SK-N-SH (cell line): ENCODE measurements around the gene ZEB2. TPM values are rescaled to one million over a fixed set of nuclear protein-coding genes. Genes with fewer than 3 reads are reported as not detected.

Experiments used
- CTCF ChIA-PET: fragments of 300-600, 350-600 bp; formaldehyde crosslinking; extraction: SDS; loops from one replicate; lab custom pipeline; 2021; lab: Yijun Ruan, JAX
- POLR2A ChIA-PET: fragments of 350-600 bp; sonication (Branson Sonifier 250); formaldehyde crosslinking; extraction: SDS; loops from one replicate; lab custom pipeline; 2020; ENCODE audit warnings: antibody characterized with exemption, inconsistent platforms; lab: Yijun Ruan, JAX
- DNase-seq: peaks from one replicate; pipeline ENCODE4 v3.0.0; 2012
- H2AFZ ChIP-seq: fragments of 200-600 bp; sonication (generic); 2 replicates; pipeline ENCODE4 v1.8.1; 2016; ENCODE audit warnings: antibody characterized with exemption, mild to moderate bottlenecking, low read depth
- H3F3A ChIP-seq: fragments of 200-600 bp; sonication (generic); replicated peaks from 2 replicates; pipeline ENCODE3; 2016; ENCODE audit warnings: antibody characterized with exemption, mild to moderate bottlenecking; ENCODE audit not compliant: insufficient read depth
- H3K27ac ChIP-seq, 2 experiments: fragments of 200-500 bp in 1 of 2; fragments of 200-600 bp in 1 of 2; sonication (Bioruptor generic) in 1 of 2; sonication (generic), shearing (Covaris generic) in 1 of 2; 2 replicates each; pipeline versions ENCODE4 v1.5.1 to v1.6.1; 2014 to 2016; ENCODE audit warnings: low read depth in 2 of 2, inconsistent platforms in 1 of 2, low read length in 1 of 2, mild to moderate bottlenecking in 1 of 2, mixed read lengths in 1 of 2
- H3K27me3 ChIP-seq: fragments of 200-600 bp; sonication (generic), shearing (Covaris generic); 2 replicates; pipeline ENCODE4 v1.6.1; 2016; ENCODE audit warnings: mixed run types; ENCODE audit not compliant: insufficient read depth
- H3K36me3 ChIP-seq, 2 experiments: fragments of 200-500 bp in 1 of 2; fragments of 200-600 bp in 1 of 2; sonication (Bioruptor generic) in 1 of 2; sonication (generic) in 1 of 2; replicated peaks in 1 of 2; 2 replicates each; pipeline versions ENCODE3 to v1.5.1; 2014 to 2016; ENCODE audit warnings: low read length in 1 of 2, mild to moderate bottlenecking in 1 of 2; ENCODE audit not compliant: insufficient read depth in 2 of 2, control insufficient read depth in 1 of 2
- H3K4me1 ChIP-seq, 2 experiments: fragments of 200-500 bp in 1 of 2; fragments of 200-600 bp in 1 of 2; sonication (Bioruptor generic) in 1 of 2; sonication (generic), shearing (Covaris generic) in 1 of 2; 2 replicates each; pipeline versions ENCODE4 v1.5.1 to v1.6.1; 2014 to 2016; ENCODE audit warnings: low read depth in 1 of 2, low read length in 1 of 2, mixed run types in 1 of 2; ENCODE audit not compliant: insufficient read depth in 2 of 2, control insufficient read depth in 1 of 2
- H3K4me2 ChIP-seq: fragments of 200-600 bp; sonication (generic), shearing (Covaris generic); 2 replicates; pipeline ENCODE4 v1.6.1; 2017; ENCODE audit warnings: mixed run types
- H3K4me3 ChIP-seq, 2 experiments: fragments of 200-500 bp in 1 of 2; fragments of 200-600 bp in 1 of 2; sonication (Bioruptor generic) in 1 of 2; sonication (generic), shearing (Covaris generic) in 1 of 2; 2 replicates each; pipeline versions ENCODE4 v1.5.1 to v1.8.1; 2014 to 2016; ENCODE audit warnings: low read depth in 2 of 2, inconsistent platforms in 1 of 2, low read length in 1 of 2, mild to moderate bottlenecking in 1 of 2, mixed read lengths in 1 of 2, moderate library complexity in 1 of 2
- H3K79me2 ChIP-seq: fragments of 200-600 bp; sonication (generic); 2 replicates; pipeline ENCODE4 v1.8.1; 2017; ENCODE audit warnings: mild to moderate bottlenecking; ENCODE audit not compliant: insufficient read depth
- H3K9ac ChIP-seq: fragments of 200-600 bp; sonication (generic); 2 replicates; pipeline ENCODE4 v1.6.1; 2017; ENCODE audit warnings: mixed run types
- H3K9me2 ChIP-seq: fragments of 200-600 bp; sonication (generic); 2 replicates; pipeline ENCODE4 v1.6.1; 2017; ENCODE audit warnings: mixed run types
- H3K9me3 ChIP-seq: fragments of 200-600 bp; sonication (generic); 2 replicates; pipeline ENCODE4 v1.6.1; 2017; ENCODE audit warnings: mixed run types, mild to moderate bottlenecking, moderate library complexity
- H4K20me1 ChIP-seq: fragments of 200-600 bp; sonication (generic); 2 replicates; pipeline ENCODE4 v1.6.1; 2017; ENCODE audit warnings: mild to moderate bottlenecking, mixed run types; ENCODE audit not compliant: insufficient read depth
- EZH2phosphoT487 ChIP-seq: fragments of 200-600 bp; sonication (generic); IDR thresholded peaks from 2 replicates; pipeline ENCODE4 v1.6.1; 2017; ENCODE audit warnings: low read depth, mixed run types, mild to moderate bottlenecking, antibody characterized with exemption, moderate library complexity, borderline replicate concordance
- FOSL2 ChIP-seq: IDR thresholded peaks from 2 replicates; pipeline ENCODE4 v1.4.0; 2012; ENCODE audit warnings: low read depth, mild to moderate bottlenecking, moderate library complexity, borderline replicate concordance
- FOXJ3 ChIP-seq: sonication (generic); formaldehyde crosslinking; IDR thresholded peaks from 2 replicates; pipeline ENCODE4 v1.5.1; 2020; ENCODE audit warnings: mild to moderate bottlenecking, missing genetic modification reagents
- GABPA ChIP-seq: IDR thresholded peaks from 2 replicates; pipeline ENCODE4 v1.4.0; 2012; ENCODE audit warnings: low read depth, mild to moderate bottlenecking
- MEF2A ChIP-seq: IDR thresholded peaks from 2 replicates; pipeline ENCODE4 v1.4.0; 2012; ENCODE audit warnings: low read depth, borderline replicate concordance
- MXI1 ChIP-seq: IDR thresholded peaks from 2 replicates; pipeline ENCODE4 v1.6.1; 2012; ENCODE audit warnings: mild to moderate bottlenecking, low read depth, low read length, improper control_type of control experiment
- NFIC ChIP-seq: IDR thresholded peaks from 2 replicates; pipeline ENCODE4 v1.4.0; 2012; ENCODE audit warnings: borderline replicate concordance
- NRF1 ChIP-seq: IDR thresholded peaks from 2 replicates; pipeline ENCODE4 v1.6.1; 2012; ENCODE audit warnings: low read depth, mild to moderate bottlenecking, low read length
- RCOR1 ChIP-seq: fragments of 150-350 bp; IDR thresholded peaks from 2 replicates; pipeline ENCODE4 v1.6.1; 2017; ENCODE audit warnings: antibody characterized with exemption, low read length
- SMC3 ChIP-seq: IDR thresholded peaks from 2 replicates; pipeline ENCODE4 v1.6.1; 2012; ENCODE audit warnings: low read depth, low read length, improper control_type of control experiment
- TEAD4 ChIP-seq: IDR thresholded peaks from 2 replicates; pipeline ENCODE4 v1.4.0; 2012; ENCODE audit warnings: mild to moderate bottlenecking, borderline replicate concordance; ENCODE audit not compliant: insufficient read depth
- YY1 ChIP-seq: IDR thresholded peaks from 2 replicates; pipeline ENCODE4 v1.4.0; 2012; ENCODE audit warnings: low read depth, mild to moderate bottlenecking
- WGBS: methylation state at CpG from one replicate; pipeline ENCODE4 v1.1.6; 2017; ENCODE audit warnings: low lambda C conversion rate; 5-methylcytosine and 5-hydroxymethylcytosine counted together
- polyA plus RNA-seq, 3 experiments: library from polyadenylated mRNA; depleted of rRNA; stranded (reverse); fragments of >200 nt; gene quantifications; 2 replicates each; pipeline ENCODE4 v1.2.3, GENCODE V29; 2012
- TF ChIP-seq, protein P1 (sequence below): fragments of 150-350 bp; IDR thresholded peaks from 2 replicates; pipeline ENCODE4 v1.6.1; 2016; ENCODE audit warnings: mild to moderate bottlenecking, low read depth, low read length
- TF ChIP-seq, protein P2 (sequence below): IDR thresholded peaks from 2 replicates; pipeline ENCODE4 v1.4.0; 2012; ENCODE audit warnings: low read depth, borderline replicate concordance
- TF ChIP-seq, protein P3 (sequence below): fragments of 150-350 bp; IDR thresholded peaks from 2 replicates; pipeline ENCODE4 v1.6.1; 2017; ENCODE audit warnings: antibody characterized with exemption, low read length, low read depth, borderline replicate concordance
- TF ChIP-seq, protein P4 (sequence below): IDR thresholded peaks from 2 replicates; pipeline ENCODE4 v1.4.0; 2012; ENCODE audit warnings: low read depth
- TF ChIP-seq, protein P5 (sequence below): IDR thresholded peaks from 2 replicates; pipeline ENCODE4 v1.4.0; 2012; ENCODE audit warnings: low read depth, borderline replicate concordance

Gene ZEB2
- polyA plus RNA-seq, 1 of the 3 experiments (the other 2 are of a cell fraction) = 16.3 TPM

DNA sequence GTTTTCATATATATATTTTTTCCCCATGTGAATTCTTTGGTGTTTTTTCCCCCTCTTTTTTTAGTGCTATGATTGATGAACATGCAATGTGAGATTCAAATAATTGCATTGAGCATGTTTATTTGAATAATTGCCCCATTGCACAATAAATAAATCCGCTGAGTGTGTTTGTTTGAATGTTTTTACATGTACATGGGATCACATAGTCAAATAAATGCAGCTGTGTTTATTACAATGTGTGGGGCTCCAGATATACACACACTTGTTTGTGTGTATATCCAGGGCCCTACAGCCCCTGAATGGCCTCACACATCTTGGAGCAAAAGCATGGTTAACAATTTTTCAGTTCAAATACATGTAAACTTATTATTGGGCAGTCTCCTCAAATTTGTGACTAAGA lies 134.5 kb downstream of the ZEB2 start:
- CTCF ChIA-PET = no interaction called here
- 83% methylated on average over 1 of the region's 1 CpG for WGBS
- no peaks in the 10 kb centered on the region for H3K9me3 ChIP-seq

More for the DNA sequence above, 134.5 kb downstream of the ZEB2 start:
- Histone ChIP-seq H3K27ac (no peak overlapping the region), H3K4me1 (no peaks in the 10 kb centered on the region), H3F3A (peaks cover 5% of the 10 kb centered on the region), H3K27me3 (no peaks in the 10 kb centered on the region), H3K9me2 (no peaks in the 10 kb centered on the region), H3K9ac (no peak overlapping the region), H4K20me1 (no peaks in the 10 kb centered on the region), H3K79me2 (no peaks in the 10 kb centered on the region), H2AFZ (no peak overlapping the region), H3K4me3 (no peak overlapping the region), H3K36me3 (peaks cover 22 to 57% of the 10 kb centered on the region in 2 experiments), H3K4me2 (no peak overlapping the region)
- POLR2A ChIA-PET = no interaction called here
- no peak for DNase-seq
- TF ChIP-seq, protein P1, sequence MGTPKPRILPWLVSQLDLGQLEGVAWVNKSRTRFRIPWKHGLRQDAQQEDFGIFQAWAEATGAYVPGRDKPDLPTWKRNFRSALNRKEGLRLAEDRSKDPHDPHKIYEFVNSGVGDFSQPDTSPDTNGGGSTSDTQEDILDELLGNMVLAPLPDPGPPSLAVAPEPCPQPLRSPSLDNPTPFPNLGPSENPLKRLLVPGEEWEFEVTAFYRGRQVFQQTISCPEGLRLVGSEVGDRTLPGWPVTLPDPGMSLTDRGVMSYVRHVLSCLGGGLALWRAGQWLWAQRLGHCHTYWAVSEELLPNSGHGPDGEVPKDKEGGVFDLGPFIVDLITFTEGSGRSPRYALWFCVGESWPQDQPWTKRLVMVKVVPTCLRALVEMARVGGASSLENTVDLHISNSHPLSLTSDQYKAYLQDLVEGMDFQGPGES = no peak
- TF ChIP-seq FOSL2 = no peak
- no peak for TF ChIP-seq RCOR1
- TF ChIP-seq, protein P2, sequence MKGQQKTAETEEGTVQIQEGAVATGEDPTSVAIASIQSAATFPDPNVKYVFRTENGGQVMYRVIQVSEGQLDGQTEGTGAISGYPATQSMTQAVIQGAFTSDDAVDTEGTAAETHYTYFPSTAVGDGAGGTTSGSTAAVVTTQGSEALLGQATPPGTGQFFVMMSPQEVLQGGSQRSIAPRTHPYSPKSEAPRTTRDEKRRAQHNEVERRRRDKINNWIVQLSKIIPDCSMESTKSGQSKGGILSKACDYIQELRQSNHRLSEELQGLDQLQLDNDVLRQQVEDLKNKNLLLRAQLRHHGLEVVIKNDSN = no peak
- no peak for TF ChIP-seq FOXJ3 (CRISPR knock-in tag)
- no peak for TF ChIP-seq YY1
- TF ChIP-seq NRF1 = no peak
- no peak for TF ChIP-seq MEF2A
- TF ChIP-seq, protein P3, sequence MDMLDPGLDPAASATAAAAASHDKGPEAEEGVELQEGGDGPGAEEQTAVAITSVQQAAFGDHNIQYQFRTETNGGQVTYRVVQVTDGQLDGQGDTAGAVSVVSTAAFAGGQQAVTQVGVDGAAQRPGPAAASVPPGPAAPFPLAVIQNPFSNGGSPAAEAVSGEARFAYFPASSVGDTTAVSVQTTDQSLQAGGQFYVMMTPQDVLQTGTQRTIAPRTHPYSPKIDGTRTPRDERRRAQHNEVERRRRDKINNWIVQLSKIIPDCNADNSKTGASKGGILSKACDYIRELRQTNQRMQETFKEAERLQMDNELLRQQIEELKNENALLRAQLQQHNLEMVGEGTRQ = no peak
- TF ChIP-seq, protein P4, sequence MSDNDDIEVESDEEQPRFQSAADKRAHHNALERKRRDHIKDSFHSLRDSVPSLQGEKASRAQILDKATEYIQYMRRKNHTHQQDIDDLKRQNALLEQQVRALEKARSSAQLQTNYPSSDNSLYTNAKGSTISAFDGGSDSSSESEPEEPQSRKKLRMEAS = no peak
- TF ChIP-seq, protein P5, sequence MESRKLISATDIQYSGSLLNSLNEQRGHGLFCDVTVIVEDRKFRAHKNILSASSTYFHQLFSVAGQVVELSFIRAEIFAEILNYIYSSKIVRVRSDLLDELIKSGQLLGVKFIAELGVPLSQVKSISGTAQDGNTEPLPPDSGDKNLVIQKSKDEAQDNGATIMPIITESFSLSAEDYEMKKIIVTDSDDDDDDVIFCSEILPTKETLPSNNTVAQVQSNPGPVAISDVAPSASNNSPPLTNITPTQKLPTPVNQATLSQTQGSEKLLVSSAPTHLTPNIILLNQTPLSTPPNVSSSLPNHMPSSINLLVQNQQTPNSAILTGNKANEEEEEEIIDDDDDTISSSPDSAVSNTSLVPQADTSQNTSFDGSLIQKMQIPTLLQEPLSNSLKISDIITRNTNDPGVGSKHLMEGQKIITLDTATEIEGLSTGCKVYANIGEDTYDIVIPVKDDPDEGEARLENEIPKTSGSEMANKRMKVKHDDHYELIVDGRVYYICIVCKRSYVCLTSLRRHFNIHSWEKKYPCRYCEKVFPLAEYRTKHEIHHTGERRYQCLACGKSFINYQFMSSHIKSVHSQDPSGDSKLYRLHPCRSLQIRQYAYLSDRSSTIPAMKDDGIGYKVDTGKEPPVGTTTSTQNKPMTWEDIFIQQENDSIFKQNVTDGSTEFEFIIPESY = no peak
- no peak for TF ChIP-seq EZH2phosphoT487
- no peak for TF ChIP-seq SMC3
- no peak for TF ChIP-seq GABPA
- no peak for TF ChIP-seq TEAD4
- TF ChIP-seq MXI1 = no peak
- no peak for TF ChIP-seq NFIC
